Measurements from ENCODE around the gene ZNF644.
A peak's percentile ranks its signal among the peaks of the same experiment; 100 is the strongest.
"Not testable (repeated sequence)": the region's sequence is repeated elsewhere in the genome, so short reads cannot be mapped to it uniquely, and the experiment has no call there.

The ZNF644 gene

DNA sequence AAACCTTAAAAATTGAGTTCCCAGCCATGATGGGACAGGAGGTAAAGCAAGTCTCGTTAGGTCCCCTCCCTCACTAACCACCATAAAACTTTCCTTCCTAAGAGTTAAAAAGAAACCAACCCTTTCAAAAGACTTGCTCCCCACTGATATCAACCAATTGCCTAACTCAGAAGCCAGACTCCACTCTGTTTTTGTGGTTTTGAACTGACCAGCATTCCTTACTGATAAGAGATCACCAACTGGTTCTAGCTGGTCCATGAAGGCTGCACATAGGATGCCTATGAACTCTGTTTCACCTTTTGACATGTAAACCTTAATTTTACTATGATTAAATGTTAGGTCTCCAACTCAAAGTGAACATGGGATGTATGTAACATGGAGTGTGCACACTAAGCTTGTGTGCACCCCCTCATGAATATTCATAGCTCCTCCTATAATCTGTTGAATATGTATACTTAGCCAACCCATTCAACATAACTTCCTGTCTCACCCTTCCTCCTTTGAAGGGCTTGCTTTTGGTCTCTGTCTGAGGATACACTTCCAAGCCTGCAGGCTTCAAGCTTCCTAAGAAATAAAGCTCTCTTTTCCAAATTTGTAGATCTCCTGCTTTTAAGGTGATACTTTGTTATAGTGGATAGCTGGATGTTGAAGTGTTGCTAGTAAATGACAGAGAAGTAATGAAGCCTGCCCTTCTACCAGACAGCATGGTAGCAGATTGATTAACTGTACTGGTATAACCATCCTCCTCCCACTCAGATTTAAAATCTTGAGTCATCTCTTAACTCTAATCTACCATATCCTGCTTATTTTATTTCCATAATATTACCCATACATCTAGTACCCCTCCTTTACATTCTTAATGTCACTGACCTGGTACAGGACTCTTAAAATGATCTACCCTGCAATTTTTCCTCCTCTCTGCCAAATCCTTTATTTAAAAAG is 95.6 kb downstream of the ZNF644 start:
- no peak for DNase-seq

DNA sequence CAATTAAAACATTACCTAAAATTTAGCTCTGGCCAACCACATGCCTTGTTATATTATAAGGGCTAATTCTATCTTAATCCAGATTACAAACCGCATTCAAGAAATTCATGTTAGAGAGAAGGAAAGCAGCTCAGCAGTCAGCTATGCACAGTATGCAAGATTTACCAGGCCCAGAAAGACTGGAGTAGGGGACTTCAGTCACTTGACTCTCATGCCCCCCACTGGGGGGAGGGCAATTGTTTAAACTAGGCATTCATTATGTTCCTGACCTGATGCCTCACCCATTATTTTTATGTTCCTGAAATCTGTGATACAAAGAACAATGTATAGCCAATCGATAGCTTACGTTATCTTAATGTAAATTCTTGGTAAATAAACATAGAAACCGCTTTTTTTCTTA is 96.9 kb downstream of the ZNF644 start:
- DNase-seq = no peak

DNA sequence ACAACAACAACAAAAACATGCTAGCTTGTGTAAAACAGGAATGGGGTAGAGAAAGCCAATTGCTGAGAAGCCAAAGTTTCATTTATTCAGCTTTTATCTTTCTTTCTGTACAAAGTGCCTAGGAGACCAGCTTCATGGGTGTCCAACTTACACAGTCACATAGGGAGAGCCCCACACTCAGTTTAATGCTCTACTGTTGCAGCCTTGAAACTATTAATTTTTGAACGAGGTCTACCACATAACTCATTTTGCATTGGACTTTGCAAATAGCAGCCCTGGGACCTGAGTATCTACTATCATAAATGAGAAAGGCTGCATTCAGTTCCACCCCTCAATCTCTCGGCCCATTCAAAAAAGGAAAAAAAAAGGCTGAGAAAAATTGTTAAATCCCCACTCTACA is 98.8 kb downstream of the ZNF644 start:
- no peak for DNase-seq

DNA sequence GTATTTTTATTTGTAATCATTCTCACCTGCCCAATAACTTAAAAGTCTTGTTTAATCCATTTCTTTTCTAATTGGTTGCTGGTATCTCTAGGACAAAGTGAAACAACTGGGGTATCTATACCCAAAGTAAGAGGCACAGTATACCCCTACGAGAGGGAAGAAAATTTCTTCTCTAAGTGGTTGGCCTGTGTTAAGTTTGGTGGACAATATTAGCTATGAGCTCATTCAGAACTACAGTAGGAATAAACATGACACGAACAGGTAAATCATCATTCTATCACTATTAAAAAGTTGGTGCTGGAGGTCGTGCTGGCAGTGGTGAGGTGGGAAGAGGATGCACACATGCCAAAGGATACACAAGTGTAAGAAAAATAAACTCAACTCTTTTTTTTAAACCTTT is 99.6 kb downstream of the ZNF644 start:
- no peak for DNase-seq

DNA sequence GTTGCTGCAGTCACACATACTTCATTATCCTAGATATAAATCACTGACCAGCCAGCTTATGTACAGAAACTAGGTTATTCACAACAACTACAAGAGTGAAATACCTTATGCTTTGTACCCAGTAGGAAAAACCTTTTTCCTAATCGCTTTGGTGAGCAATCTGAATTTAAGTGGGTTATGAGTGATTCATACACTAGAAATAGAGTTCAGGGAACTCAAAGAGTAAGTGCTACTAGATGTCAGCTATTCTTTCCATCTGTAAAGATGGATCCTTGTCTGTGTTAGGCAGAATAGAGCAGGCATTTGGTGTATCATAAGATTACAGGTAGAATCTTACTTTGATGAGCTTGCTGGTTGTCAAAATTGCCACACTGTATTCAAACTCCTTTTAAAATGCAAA is 101.9 kb downstream of the ZNF644 start:
- no peak for DNase-seq

DNA sequence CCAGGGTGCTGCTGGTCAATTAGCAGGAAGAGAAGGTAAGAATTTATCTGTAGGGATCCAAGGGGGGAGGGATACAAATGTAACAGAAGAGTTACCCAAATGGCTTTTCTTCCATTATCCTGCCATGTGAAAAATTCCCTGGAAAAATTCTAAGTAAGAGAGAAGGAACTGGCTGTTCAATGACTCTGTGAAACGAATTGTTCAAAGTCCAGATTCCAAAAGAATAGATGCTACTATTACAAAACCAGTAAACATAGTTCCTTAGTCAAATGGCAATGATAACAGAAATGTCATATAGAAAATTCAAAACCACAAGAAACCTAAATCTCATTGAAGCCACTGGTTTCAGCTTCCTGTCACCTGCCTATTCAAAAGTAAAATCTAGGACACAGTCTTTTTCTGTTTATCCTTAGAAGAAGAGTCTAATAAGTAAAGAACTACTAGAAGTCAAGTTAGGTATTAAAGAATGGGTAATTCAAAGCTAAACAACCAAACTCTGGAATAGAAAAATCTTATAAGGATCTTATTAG is 102.6 kb downstream of the ZNF644 start:
- DNase-seq = no peak

DNA sequence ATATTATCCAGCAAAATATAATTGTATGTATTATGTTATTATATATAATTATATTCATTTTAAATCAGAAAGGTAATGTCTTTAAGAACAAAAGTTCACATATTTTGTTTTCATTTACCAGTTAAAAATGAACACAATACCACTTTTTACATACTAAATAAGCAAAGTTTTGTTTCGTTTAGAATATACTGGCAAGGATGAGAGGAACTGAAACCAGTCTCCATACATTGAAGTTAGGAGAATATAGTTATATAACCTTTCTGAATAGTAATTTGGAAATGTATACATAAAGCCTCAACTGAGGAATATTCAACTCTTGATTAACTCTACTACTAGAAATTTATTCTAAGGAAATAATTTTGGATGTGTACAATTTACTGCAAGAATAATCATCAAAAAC is 110.5 kb downstream of the ZNF644 start:
- DNase-seq = no peak

DNA sequence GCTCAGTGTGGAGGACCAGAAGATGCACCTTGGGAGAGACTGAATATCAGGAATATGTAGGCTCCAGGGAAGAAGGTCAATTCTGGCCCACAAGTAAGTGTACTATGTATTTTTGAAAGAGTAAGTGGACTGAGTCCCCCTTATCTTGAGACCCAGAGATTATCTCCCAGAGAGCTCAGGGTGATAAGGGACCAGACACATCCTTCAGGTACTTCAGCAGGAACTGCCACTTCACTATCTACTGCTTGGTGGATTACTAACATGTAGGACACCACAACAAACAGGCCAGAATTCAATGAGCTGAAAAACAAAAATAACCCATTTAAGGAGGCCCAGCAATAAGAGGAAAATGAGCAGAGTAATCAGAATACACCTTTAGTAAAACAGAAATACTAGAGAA is 119.2 kb downstream of the ZNF644 start:
- no peak for DNase-seq

DNA sequence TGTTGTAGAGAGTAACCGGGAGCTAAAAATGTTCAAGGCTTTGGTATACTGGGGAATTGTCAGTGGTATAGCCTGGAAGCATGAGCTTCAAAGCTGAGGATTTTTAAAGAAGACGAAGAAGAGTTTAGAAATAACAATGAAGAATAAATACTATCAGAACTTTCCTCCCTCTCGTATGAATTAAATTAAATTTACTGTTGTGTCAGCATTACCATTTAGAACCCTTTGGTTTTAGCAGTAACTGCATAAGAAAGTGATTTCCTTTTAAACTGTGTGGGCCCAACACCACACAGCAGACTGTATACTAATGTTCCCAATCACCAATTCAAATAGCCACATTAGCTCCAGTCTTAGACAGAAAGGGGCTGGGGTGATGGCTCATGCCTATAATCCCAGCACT is 122.6 kb downstream of the ZNF644 start:
- DNase-seq = no peak

DNA sequence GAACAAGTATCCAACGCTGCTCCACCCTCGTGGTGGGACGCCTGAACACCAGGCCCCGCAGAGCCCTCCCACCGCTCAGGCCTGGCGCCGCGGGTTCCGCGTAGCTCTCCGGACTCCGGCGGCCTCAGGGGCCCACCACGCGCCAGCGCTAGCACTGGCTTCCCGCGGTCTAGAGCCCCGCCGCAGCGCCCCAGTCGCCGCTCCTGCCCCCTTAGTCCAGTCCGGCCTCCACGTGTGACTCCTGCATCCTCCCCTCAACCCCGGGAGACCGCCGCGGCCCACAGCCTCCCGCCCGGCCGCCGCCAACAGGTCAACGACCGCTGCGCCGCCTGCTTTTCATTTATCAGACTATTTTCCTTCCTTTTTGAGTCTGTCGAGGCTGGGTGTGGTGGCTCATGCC is 128.2 kb downstream of the ZNF644 start:
- DNase-seq = not testable (repeated sequence)

DNA sequence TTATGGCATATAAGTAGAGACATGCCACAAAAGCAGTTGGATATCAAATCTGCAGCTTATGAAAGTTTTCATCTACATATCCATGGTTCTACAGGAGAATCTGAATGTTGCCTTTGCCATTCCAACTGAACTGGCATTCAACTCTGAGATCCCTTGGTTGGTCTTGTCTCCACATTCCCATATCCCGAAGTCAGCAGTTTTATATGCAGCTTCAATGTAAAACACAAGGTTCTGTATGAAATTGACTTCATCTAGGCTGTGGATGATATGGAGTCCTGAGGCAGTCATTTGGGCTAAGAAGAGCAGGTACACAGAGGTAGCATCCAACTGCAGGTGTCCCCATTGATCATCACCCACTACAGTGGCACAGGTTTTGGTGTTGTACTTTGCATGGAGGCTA is 129.0 kb downstream of the ZNF644 start:
- DNase-seq = not testable (repeated sequence)

DNA sequence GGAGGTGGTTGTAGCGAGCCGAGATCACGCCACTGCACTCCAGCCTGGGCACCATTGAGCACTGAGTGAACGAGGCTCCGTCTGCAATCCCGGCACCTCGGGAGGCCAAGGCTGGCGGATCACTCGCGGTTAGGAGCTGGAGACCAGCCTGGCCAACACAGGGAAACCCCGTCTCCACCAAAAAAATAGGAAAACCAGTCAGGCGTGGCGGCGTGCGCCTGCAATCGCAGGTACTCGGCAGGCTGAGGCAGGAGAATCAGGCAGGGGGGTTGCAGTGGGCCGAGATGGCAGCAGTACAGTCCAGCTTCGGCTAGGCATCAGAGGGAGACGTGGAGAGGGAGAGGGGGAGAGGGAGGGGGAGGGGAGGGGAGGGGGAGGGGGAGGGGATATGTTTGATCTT is 129.6 kb downstream of the ZNF644 start:
- DNase-seq = not testable (repeated sequence)

DNA sequence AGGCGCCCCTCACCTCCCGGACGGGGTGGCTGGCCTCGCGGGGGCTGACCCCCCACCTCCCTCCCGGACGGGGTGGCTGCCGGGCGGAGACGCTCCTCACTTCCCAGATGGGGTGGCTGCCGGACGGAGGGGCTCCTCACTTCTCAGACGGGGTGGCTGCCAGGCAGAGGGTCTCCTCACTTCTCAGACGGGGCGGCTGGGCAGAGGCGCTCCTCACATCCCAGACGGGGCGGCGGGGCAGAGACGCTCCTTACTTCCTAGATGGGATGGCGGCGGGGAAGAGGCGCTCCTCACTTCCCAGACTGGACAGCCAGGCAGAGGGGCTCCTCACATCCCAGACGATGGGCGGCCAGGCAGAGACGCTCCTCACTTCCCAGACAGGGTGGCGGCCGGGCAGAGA is 130.1 kb downstream of the ZNF644 start:
- not testable (repeated sequence) for DNase-seq

DNA sequence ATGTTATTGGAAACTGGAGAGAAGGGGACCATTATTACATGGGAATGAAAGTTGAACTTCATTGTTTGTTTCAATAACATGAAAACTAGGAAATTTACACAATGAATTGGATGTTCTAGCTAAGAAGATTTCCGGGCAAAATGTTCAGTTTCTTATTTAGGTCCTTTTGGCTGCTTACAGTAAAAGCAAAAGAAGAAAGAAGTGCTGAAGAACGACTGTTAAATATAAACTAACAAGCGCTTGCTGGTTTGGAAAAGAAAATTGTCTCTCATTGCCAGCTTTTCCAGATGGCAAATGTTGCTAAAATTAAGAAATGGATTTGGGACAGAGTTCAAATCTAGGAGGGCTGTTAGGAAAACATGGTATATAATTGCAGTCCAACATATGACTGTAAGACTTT is 139.6 kb downstream of the ZNF644 start:
- DNase-seq = no peak

DNA sequence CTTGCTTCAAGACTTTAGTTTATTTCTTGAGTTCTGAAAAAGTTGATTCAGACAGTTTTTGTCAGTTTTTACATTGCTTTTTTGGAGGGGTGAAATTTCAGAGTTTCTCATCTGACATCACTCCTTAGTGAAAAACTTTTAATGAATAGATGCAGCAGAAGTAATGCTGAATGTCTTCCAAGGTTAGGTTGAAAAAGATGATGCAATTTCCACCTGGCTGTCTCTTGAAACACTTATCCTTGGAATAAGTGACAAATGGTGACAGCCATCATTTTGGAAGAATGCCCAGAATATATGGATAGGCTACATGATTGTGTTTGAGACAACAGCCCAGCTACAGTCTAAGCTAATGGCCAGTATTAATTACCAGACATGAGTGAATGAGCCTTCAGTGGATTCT is 140.8 kb downstream of the ZNF644 start:
- DNase-seq = no peak

DNA sequence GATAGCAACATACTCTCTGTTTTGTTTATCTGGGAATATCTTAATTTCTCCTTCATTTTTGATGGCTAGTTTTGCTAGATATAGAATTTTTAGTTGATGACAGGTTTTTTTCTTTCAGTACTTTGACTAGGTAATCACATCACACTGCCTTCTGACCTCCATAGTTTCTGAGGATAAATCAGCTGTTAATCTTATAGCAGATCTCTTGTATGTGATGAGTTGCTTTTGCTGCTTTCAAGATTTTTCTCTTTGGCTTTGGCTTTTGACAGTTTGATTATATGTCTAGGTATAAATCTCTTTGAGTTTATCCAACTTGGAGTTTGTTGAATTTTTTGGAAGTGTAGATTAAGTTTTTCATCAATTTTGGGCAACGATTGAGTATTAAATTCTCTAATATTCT is 142.6 kb downstream of the ZNF644 start:
- no peak for DNase-seq

DNA sequence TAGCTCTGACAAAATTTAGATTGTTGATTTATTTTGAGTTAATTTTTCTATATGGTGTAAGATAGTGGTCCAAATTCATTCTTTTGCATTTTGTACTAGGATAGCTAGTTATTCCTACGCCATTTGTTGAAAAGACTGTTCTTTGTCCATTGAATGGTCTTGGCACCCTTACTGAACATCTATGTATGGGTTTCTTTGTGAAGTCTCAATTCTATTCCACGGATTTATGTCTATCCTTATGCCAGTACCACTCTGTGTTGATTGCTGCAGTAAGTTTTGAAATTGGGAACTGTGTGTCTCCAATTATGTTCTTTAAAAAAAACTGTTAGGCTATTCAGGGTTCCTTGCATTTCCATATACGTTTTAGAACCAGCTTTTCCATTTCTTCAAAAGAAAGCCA is 145.7 kb downstream of the ZNF644 start:
- peak in 1 of 2 donors; percentile 10 for DNase-seq

Measured in hippocampal formation (tissue), 2 donors.